A673 (cell line): Measurements from ENCODE around the gene SLC47A1. TPM values are rescaled to one million over a fixed set of nuclear protein-coding genes. Genes with fewer than 3 reads are reported as not detected.

Experiments used
- BruUV-seq: library from RNA; stranded (reverse); fragments of 400-500 nt; replicated peaks from 2 replicates; lab custom pipeline; 2021; lab: Mats Ljungman, UMichigan
- CTCF ChIA-PET: fragments of 300-600 bp; sonication (Branson Sonifier 250); formaldehyde crosslinking; loops from one replicate; lab custom pipeline; 2022; ENCODE audit warnings: antibody characterized with exemption; lab: Charles Lee
- POLR2A ChIA-PET: fragments of 300-600 bp; sonication (Branson Sonifier 250); formaldehyde crosslinking; loops from one replicate; lab custom pipeline; 2022; ENCODE audit warnings: antibody characterized with exemption; ENCODE audit not compliant: low non-redundant PET; lab: Charles Lee
- DNase-seq: peaks from one replicate; pipeline ENCODE4 v3.0.0-alpha.2; 2015; ENCODE audit warnings: low spot score
- H3K27ac ChIP-seq: fragments of 200-600 bp; sonication (generic); 2 replicates; pipeline ENCODE4 v1.5.1; 2016; ENCODE audit warnings: mixed run types, low read depth, mild to moderate bottlenecking, mixed read lengths, antibody characterized with exemption, low read length; ENCODE audit not compliant: poor library complexity, severe bottlenecking
- H3K27me3 ChIP-seq: fragments of 200-600 bp; sonication (generic); replicated peaks from 2 replicates; pipeline ENCODE4 v1.6.1; 2017; ENCODE audit warnings: mixed run types, low read depth, mild to moderate bottlenecking, mixed read lengths, antibody characterized with exemption, low read length; ENCODE audit not compliant: insufficient read depth, poor library complexity
- H3K36me3 ChIP-seq: fragments of 200-600 bp; sonication (generic); 2 replicates; pipeline ENCODE4 v1.6.1; 2016; ENCODE audit warnings: mixed run types, mild to moderate bottlenecking, mixed read lengths, antibody characterized with exemption, low read length; ENCODE audit not compliant: insufficient read depth, poor library complexity, severe bottlenecking
- H3K4me1 ChIP-seq: fragments of 200-600 bp; sonication (generic); 2 replicates; pipeline ENCODE4 v1.6.1; 2017; ENCODE audit warnings: mixed run types, mild to moderate bottlenecking, mixed read lengths, antibody characterized with exemption, low read length; ENCODE audit not compliant: insufficient read depth, poor library complexity, severe bottlenecking
- H3K4me3 ChIP-seq: fragments of 200-600 bp; sonication (generic); 2 replicates; pipeline ENCODE4 v1.5.1; 2016; ENCODE audit warnings: low read depth, mixed run types, mild to moderate bottlenecking, mixed read lengths, low read length; ENCODE audit not compliant: poor library complexity, severe bottlenecking
- H3K9me3 ChIP-seq: fragments of 200-600 bp; sonication (generic); 2 replicates; pipeline ENCODE4 v1.6.1; 2016; ENCODE audit warnings: mixed run types, low read depth, mild to moderate bottlenecking, mixed read lengths, antibody characterized with exemption, low read length; ENCODE audit not compliant: poor library complexity, severe bottlenecking
- CTCF ChIP-seq: fragments of 300-800, 200-600 bp; sonication (generic); conservative IDR thresholded peaks from 2 replicates; pipeline ENCODE4 v1.5.1; 2017; ENCODE audit warnings: low read depth, mild to moderate bottlenecking, antibody characterized with exemption, low read length, moderate library complexity, mixed read lengths
- EZH2 ChIP-seq: fragments of 200-600 bp; sonication (generic); IDR thresholded peaks from 2 replicates; pipeline ENCODE4 v1.6.1; 2017; ENCODE audit warnings: borderline replicate concordance, low read depth, mild to moderate bottlenecking, mixed read lengths, antibody characterized with exemption, low read length; ENCODE audit not compliant: poor library complexity, severe bottlenecking
- intact Hi-C: fragments of 100-400 bp; cut with micrococcal nuclease; formaldehyde crosslinking; loops from one replicate; pipeline ENCODE4 v1.10.0; 2022; ENCODE audit not compliant: unreplicated experiment
- total RNA-seq: library from RNA; stranded (reverse); gene quantifications from 2 replicates; pipeline ENCODE4 v1.2.3, GENCODE V29; 2021

SLC47A1 gene
- total RNA-seq, 1 experiment from 2014 or later = 2.1 TPM

- ChIA-PET POLR2A (no interaction called here), CTCF (no interaction called here)
- Histone ChIP-seq H3K9me3 (no peaks in the 10 kb centered on the region), H3K4me3 (no peak overlapping the region), H3K27ac (no peak overlapping the region), H3K27me3 (peaks cover 13% of the 10 kb centered on the region), H3K36me3 (no peaks in the 10 kb centered on the region), H3K4me1 (no peaks in the 10 kb centered on the region)
- intact Hi-C loops = no loop called here
- DNase-seq = no peak
- BruUV-seq = no TSS peak
- TF ChIP-seq EZH2 (no peak), CTCF (no peak)
Measured at GRCh38 chr17:19538095-19539039, 4.7 kb downstream of the SLC47A1 start.

GRCh38 chr17:19539040-19539399, 5.4 kb downstream of the SLC47A1 start:
- CTCF ChIA-PET = no interaction called here
- Histone ChIP-seq H3K4me3 (no peak overlapping the region), H3K4me1 (no peaks in the 10 kb centered on the region), H3K27me3 (peaks cover 8% of the 10 kb centered on the region), H3K27ac (no peak overlapping the region), H3K36me3 (no peaks in the 10 kb centered on the region), H3K9me3 (no peaks in the 10 kb centered on the region)
- TF ChIP-seq EZH2 (no peak), CTCF (no peak)
- POLR2A ChIA-PET = no interaction called here
- intact Hi-C loops = no loop called here
- DNase-seq = no peak
- no TSS peak for BruUV-seq

DNA sequence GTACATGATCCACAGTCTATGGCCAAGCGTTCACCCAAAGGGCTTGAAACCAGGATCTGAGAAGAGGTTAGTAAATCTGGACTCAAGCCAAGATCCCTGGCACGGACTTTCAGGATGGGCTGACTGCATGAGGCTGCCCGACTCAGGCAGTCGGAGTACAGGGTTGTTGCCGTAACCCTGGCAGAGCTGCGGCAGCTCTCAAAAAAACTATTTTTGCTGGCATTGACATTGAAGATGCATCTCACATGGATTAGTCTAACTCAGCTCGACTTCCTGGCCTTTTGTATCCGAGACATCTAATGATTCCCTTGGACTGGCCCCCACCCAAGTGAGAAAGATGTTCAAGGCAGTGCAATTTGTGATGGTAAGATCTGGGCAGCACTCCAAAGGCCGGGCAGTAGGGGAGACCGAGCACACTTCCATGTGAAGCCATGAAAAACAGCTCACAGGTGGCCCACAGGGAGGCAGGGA, 6.2 kb downstream of the SLC47A1 start:
- no TSS peak for BruUV-seq
- H3K27me3 ChIP-seq = no peaks in the 10 kb centered on the region
- no peaks in the 10 kb centered on the region for H3K4me1 ChIP-seq
- H3K27ac ChIP-seq = no peak overlapping the region
- no peaks in the 10 kb centered on the region for H3K36me3 ChIP-seq
- TF ChIP-seq CTCF (no peak), EZH2 (no peak)
- intact Hi-C loops = no loop called here
- no peak overlapping the region for H3K4me3 ChIP-seq
- ChIA-PET CTCF (no interaction called here), POLR2A (no interaction called here)
- no peak for DNase-seq
- H3K9me3 ChIP-seq = no peaks in the 10 kb centered on the region
